GM06990 (cell line): ENCODE results near the gene AUNIP.
A peak's percentile ranks its signal among the peaks of the same experiment; 100 is the strongest.

Experiments
- DNase-seq: peaks from one replicate; pipeline ENCODE4 v3.0.0-alpha.2; 2011; ENCODE audit not compliant: insufficient read length; ENCODE audit errors: extremely low read depth
- H3K27me3 ChIP-seq: replicated peaks from 2 replicates; pipeline ENCODE4 v1.6.0; 2011; ENCODE audit warnings: low read length; ENCODE audit not compliant: control insufficient read depth, insufficient read depth
- H3K36me3 ChIP-seq: 2 replicates; pipeline ENCODE4 v1.5.1; 2011; ENCODE audit warnings: low read length; ENCODE audit not compliant: control insufficient read depth, insufficient read depth
- H3K4me3 ChIP-seq: replicated peaks from 2 replicates; pipeline ENCODE4 v1.5.1; 2011; ENCODE audit warnings: low read depth, mild to moderate bottlenecking, control low read depth, low read length
- TF ChIP-seq, protein P1 (sequence below): IDR thresholded peaks from 2 replicates; pipeline ENCODE4 v1.5.1; 2011; ENCODE audit warnings: low read length, control low read depth, mild to moderate bottlenecking, inconsistent platforms; ENCODE audit not compliant: insufficient read depth, poor library complexity, severe bottlenecking

The AUNIP gene

DNA sequence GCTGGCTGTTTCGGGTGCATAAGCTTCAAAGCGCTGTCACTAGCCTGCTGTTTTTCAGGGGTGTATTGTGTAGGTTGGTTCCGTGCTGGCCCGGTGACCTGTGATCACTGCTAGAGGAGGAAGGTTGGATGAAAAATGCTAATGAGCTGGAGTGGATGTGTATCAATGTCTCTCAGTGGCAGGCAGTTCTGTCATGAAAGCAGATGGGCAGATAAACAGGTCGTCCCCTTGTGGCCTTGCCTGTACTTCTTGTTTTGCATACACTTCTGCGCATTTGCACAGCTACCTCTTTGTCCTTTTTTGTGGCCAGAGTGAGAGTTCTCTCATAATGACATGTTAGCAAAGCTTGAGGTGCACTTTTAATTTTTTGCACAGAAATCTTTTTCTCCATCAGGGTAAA, 56.3 kb downstream of the AUNIP start:
- Histone ChIP-seq H3K4me3 (no peak overlapping the region), H3K36me3 (no peaks in the 10 kb centered on the region), H3K27me3 (peaks cover 3% of the 10 kb centered on the region)
- TF ChIP-seq, protein P1, sequence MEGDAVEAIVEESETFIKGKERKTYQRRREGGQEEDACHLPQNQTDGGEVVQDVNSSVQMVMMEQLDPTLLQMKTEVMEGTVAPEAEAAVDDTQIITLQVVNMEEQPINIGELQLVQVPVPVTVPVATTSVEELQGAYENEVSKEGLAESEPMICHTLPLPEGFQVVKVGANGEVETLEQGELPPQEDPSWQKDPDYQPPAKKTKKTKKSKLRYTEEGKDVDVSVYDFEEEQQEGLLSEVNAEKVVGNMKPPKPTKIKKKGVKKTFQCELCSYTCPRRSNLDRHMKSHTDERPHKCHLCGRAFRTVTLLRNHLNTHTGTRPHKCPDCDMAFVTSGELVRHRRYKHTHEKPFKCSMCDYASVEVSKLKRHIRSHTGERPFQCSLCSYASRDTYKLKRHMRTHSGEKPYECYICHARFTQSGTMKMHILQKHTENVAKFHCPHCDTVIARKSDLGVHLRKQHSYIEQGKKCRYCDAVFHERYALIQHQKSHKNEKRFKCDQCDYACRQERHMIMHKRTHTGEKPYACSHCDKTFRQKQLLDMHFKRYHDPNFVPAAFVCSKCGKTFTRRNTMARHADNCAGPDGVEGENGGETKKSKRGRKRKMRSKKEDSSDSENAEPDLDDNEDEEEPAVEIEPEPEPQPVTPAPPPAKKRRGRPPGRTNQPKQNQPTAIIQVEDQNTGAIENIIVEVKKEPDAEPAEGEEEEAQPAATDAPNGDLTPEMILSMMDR, result no peak
- DNase-seq, result no peak

DNA sequence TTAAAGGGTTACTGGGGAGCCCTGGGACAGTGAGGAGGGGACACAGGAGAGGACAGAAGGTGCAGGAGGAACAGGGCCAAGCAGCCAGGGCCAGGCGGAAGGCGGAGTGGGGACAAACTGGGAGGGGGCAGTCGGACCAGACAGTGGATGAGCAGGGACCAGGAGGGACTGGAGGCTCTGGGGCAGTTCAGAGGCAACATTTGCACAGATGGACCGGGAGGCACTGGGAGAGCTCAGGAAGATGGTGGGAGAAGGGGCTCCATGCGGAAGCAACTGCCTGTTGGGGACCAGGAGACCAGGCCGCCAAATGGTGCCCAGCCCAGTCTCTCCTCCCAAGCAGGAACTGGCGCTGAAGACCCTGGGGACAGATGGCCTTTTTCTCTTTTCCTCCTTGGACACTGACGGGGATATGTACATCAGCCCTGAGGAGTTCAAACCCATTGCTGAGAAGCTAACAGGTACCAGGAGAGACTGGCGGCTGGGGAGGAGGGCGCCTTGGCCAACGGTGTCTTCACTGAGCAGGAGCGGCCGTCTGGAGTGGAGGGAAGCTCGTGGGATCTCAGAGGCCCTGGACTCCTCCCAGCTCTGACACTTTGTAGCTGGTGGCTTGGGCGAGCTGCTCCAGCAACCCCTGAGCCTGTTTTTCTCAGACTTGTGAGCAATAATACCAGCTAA, 58.4 kb downstream of the AUNIP start:
- no peak overlapping the region for H3K4me3 ChIP-seq
- DNase-seq, result no peak
- H3K36me3 ChIP-seq, result no peaks in the 10 kb centered on the region
- TF ChIP-seq, protein P1, result no peak
- peaks cover 3% of the 10 kb centered on the region for H3K27me3 ChIP-seq

DNA sequence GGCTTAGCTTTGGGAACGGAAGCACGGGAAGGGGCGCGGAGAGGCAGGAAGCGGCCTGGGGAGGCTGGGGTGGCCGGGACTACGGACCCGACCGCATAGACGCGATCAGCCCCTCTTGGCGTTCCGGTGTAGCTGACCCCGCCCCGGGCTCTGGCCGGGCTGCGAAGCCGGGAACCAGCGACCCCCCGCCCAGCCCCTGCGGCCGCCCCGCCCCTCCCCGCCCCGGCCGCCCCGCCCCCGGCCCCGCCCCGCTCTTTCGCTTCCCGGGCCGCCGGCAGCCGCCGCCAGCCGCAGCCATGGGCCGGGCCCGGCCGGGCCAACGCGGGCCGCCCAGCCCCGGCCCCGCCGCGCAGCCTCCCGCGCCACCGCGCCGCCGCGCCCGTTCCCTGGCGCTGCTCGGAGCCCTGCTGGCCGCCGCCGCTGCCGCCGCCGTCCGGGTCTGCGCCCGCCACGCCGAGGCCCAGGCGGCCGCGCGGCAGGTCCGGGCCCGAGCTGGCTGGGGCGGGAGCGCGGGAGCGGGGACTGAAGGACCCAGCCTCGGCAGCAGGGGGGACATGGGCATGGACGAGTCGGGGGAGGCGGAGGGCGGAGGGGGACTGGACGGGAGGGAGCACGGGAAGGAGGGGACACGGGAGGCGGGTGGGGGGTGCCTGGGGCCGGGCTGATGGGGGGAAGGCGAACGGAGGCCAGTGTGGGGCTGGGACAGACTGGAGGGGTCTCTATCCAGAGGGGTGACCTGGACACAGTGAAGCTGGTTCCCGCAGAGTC, 59.1 kb downstream of the AUNIP start, which contains the start of gene SELENON:
Gene SELENON, plus strand, starts transcription at position 259 of the 768 bp plus-strand sequence. Its CDS starts 38 bp downstream, at position 297.
- Histone ChIP-seq H3K4me3 (peak within 1 kb of the TSS; percentile 37), H3K27me3 (peaks cover 3% of the 10 kb centered on the region), H3K36me3 (no peaks in the 10 kb centered on the region)
- TF ChIP-seq, protein P1, result no peak
- DNase-seq, result no peak

DNA sequence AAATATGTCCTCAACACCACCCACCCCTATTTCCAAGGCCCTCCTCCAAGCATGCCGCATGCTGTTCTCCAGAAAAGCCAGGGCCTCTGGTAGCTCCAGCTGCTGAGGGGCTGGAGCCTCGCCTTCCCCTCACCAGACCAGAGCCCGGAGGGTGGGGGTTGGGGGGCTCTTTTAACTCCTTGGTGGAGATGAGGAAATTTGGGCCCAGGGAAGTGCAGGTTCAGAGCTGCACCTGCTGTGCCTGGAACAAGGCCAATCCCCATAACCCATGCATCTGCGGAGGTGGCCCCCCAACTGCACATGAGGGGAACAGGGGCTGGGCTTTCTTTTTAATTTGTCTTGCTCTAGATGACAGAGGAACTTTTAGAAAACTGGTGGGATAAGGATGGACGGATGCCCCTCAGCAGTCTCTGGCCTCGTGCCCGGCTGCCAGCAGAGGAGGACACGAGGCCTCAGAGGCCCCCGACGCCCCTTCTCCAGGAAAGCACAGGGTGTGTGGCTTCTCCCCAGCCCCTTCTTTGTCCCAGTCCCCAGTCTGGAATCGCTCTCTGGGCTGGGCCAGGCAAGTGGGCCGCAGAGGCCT, 59.8 kb downstream of the AUNIP start:
- Histone ChIP-seq H3K4me3 (peak overlapping the region; percentile 31; the same call in 1 of the 2 replicates), H3K27me3 (peaks cover 3% of the 10 kb centered on the region), H3K36me3 (no peaks in the 10 kb centered on the region)
- TF ChIP-seq, protein P1, result no peak
- no peak for DNase-seq

DNA sequence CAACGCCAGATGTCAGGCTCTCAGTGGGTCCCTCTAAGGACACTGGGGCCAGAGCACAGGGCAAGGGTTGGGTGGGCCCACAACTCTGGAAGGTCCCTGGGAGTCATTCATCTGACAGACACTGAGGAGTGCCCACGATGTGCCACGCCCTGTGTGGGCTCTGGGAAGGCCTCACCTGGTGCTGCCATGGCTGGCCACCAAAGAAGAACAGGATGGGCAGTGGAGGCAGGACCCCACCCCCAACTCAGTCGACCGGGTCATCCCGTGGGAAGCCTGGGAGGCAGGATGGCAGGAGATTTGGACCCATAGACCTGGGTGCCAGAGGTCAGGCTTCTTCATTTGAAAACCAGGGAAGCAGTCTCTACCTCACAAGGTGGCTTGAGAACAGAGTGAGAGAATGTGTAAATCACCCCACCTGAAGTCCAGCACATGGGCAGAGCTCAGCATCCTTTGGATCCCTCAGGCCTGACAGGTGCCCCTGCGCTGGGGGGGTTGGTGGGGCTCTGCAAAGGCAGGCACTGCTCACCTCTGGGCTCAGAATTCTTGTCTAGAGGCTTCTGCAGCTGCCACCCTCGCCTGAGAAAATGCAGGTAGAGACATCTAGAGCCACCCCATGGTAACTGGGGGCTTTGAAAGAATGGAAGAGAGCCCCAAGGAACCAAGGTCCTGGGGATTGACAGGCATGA, 60.4 kb downstream of the AUNIP start:
- DNase-seq, result no peak

More for the DNA sequence above, 60.4 kb downstream of the AUNIP start:
- Histone ChIP-seq H3K27me3 (peaks cover 3% of the 10 kb centered on the region), H3K36me3 (no peaks in the 10 kb centered on the region), H3K4me3 (no peak overlapping the region)
- TF ChIP-seq, protein P1, result no peak
